ENCODE results near the gene PACS2.

PACS2 gene

GRCh38 chr14:105309371-105309770 is 5.2 kb upstream of the PACS2 start:
- H3K4me3 ChIP-seq (ENCODE audit: low read depth, low read length): no peak overlapping the region
- TF ChIP-seq CTCF (IDR thresholded peaks at IDR 0.05; ENCODE audit: borderline replicate concordance, insufficient read depth, low read depth, low read length): no peak

- H3K4me3 ChIP-seq (ENCODE audit: low read depth, low read length): no peak overlapping the region
- TF ChIP-seq CTCF (IDR thresholded peaks at IDR 0.05; ENCODE audit: borderline replicate concordance, insufficient read depth, low read depth, low read length): no peak
These were observed 2.7 kb upstream of the PACS2 start for GRCh38 chr14:105311838-105312237.

GRCh38 chr14:105312973-105313372 is 1.6 kb upstream of the PACS2 start:
- TF ChIP-seq CTCF (IDR thresholded peaks at IDR 0.05; ENCODE audit: borderline replicate concordance, insufficient read depth, low read depth, low read length): no peak
- no peak overlapping the region for H3K4me3 ChIP-seq (ENCODE audit: low read depth, low read length)

- peak overlapping the region; percentile 59 for H3K4me3 ChIP-seq (ENCODE audit: low read depth, low read length)
- TF ChIP-seq CTCF (IDR thresholded peaks at IDR 0.05; ENCODE audit: borderline replicate concordance, insufficient read depth, low read depth, low read length): no peak
These were observed 914 bp upstream of the PACS2 start for GRCh38 chr14:105313381-105314286.

- TF ChIP-seq CTCF (IDR thresholded peaks at IDR 0.05; ENCODE audit: borderline replicate concordance, insufficient read depth, low read depth, low read length): 0 out of 2 replicates have a peak, but pooled peaks have one; percentile 1
These were observed 718 bp downstream of the PACS2 start for GRCh38 chr14:105315211-105315721.

GRCh38 chr14:105315941-105316576 is 1.5 kb downstream of the PACS2 start:
- no peak for TF ChIP-seq CTCF (IDR thresholded peaks at IDR 0.05; ENCODE audit: borderline replicate concordance, insufficient read depth, low read depth, low read length)
- H3K4me3 ChIP-seq (ENCODE audit: low read depth, low read length): peak overlapping the region; percentile 69

More at GRCh38 chr14:105315211-105315721, 718 bp downstream of the PACS2 start:
- H3K4me3 ChIP-seq (ENCODE audit: low read depth, low read length): peak overlapping the region; percentile 69
